ENCODE measurements around the gene STIM1. TPM values are rescaled to one million over a fixed set of nuclear protein-coding genes. Genes with fewer than 3 reads are reported as not detected.

Gene STIM1
- total RNA-seq, 1 experiment from 2014 or later = 9.0 TPM

- H3K27ac ChIP-seq (ENCODE audit: low read length) = no peak overlapping the region
- no peak overlapping the region for H3K4me2 ChIP-seq (ENCODE audit: low read depth, low read length, poor library complexity, severe bottlenecking)
- no peaks in the 10 kb centered on the region for H4K20me1 ChIP-seq (ENCODE audit: insufficient read depth, low read depth, low read length)
- no peaks in the 10 kb centered on the region for H3K79me2 ChIP-seq (ENCODE audit: low read length)
- H3K9me2 ChIP-seq (replicated peaks; ENCODE audit: insufficient read depth, low read length) = no peaks in the 10 kb centered on the region
- DNase-seq = no peak
- no peak overlapping the region for H3K4me3 ChIP-seq (ENCODE audit: low read length)
- peaks cover 31% of the 10 kb centered on the region for H3K4me1 ChIP-seq (ENCODE audit: low read length)
- H3K27me3 ChIP-seq (ENCODE audit: low read length) = no peaks in the 10 kb centered on the region
- H3K9ac ChIP-seq (ENCODE audit: low read length) = no peak overlapping the region
- no peaks in the 10 kb centered on the region for H3K9me3 ChIP-seq (ENCODE audit: low read length)
- no peaks in the 10 kb centered on the region for H3K36me3 ChIP-seq (ENCODE audit: insufficient read depth, low read length)
- H2AFZ ChIP-seq (ENCODE audit: low read length) = no peak overlapping the region
Observed at GRCh38 chr11:4054643-4055042, 199.2 kb downstream of the STIM1 start.

DNA sequence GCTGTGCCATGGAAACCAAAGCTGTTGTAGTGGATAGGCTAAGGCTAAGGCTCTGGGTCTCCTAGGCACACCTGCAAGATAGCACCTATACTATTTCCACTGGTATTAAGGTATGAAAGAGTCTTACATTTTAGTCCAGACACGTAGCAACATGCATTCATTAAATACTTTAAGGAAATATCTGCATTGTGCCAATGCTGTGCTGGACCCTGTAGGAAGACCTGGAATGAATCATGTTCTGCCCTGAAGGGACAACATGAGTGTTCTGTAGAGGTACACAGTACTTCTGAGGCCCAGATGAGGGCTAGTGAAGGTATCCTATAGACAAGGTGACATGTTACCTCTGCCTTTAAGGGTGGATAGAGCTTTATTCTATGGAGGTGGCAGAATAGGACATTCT lies 204.0 kb downstream of the STIM1 start:
- Histone ChIP-seq H3K27me3 (ENCODE audit: low read length) (no peaks in the 10 kb centered on the region), H3K27ac (ENCODE audit: low read length) (no peak overlapping the region), H4K20me1 (ENCODE audit: insufficient read depth, low read depth, low read length) (no peaks in the 10 kb centered on the region), H3K4me2 (ENCODE audit: low read depth, low read length, poor library complexity, severe bottlenecking) (no peak overlapping the region), H3K36me3 (ENCODE audit: insufficient read depth, low read length) (no peaks in the 10 kb centered on the region), H2AFZ (ENCODE audit: low read length) (no peak overlapping the region), H3K4me3 (ENCODE audit: low read length) (no peak overlapping the region), H3K9me2 (replicated peaks; ENCODE audit: insufficient read depth, low read length) (no peaks in the 10 kb centered on the region), H3K4me1 (ENCODE audit: low read length) (peaks cover 26% of the 10 kb centered on the region), H3K79me2 (ENCODE audit: low read length) (no peaks in the 10 kb centered on the region), H3K9ac (ENCODE audit: low read length) (no peak overlapping the region), H3K9me3 (ENCODE audit: low read length) (no peaks in the 10 kb centered on the region)
- no peak for DNase-seq

DNA sequence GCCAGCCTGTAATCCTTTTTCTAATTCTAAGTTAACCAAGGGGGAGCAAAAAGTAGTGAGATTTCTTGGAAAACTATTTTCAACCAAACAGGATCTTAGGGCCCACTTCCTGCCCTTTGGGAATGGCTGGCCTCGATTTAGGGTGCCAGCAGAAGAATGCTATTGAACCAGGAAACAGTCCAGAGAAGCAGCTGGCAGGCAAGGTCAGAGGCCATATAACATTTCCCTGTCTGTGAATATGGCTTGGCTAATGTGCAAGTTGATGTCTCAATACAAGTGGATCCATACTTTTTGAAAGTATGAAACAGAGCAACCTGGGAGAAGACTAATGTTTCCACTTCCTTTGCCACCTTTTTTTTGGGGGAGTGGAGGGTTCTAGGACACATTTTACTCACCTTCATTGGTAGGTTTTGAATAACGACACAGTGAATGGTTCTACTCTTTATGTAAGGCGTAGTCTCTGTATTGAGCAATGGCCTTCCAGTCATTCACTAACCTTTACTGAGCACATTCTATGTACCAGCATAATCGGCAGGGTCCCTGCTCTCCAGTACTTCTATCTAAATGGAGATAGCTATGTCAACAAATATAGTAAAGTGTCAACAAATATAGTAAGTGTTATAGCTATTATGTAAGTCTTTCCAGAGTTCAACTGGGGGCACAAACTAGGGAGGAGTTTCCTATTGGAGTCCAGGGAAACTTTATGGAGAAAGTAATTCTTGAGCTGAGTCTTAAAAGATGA lies 204.9 kb downstream of the STIM1 start:
- H3K36me3 ChIP-seq (ENCODE audit: insufficient read depth, low read length) = no peaks in the 10 kb centered on the region
- H3K4me1 ChIP-seq (ENCODE audit: low read length) = peaks cover 26% of the 10 kb centered on the region
- H3K79me2 ChIP-seq (ENCODE audit: low read length) = no peaks in the 10 kb centered on the region

GRCh38 chr11:4061700-4062099 lies 206.2 kb downstream of the STIM1 start:
- Histone ChIP-seq H3K4me3 (ENCODE audit: low read length) (no peak overlapping the region), H4K20me1 (ENCODE audit: insufficient read depth, low read depth, low read length) (no peaks in the 10 kb centered on the region), H3K27ac (ENCODE audit: low read length) (no peak overlapping the region), H3K9me3 (ENCODE audit: low read length) (no peaks in the 10 kb centered on the region), H3K4me2 (ENCODE audit: low read depth, low read length, poor library complexity, severe bottlenecking) (no peak overlapping the region), H3K79me2 (ENCODE audit: low read length) (no peaks in the 10 kb centered on the region), H3K36me3 (ENCODE audit: insufficient read depth, low read length) (no peaks in the 10 kb centered on the region), H3K4me1 (ENCODE audit: low read length) (peaks cover 26% of the 10 kb centered on the region), H3K9ac (ENCODE audit: low read length) (no peak overlapping the region), H3K9me2 (replicated peaks; ENCODE audit: insufficient read depth, low read length) (no peaks in the 10 kb centered on the region), H3K27me3 (ENCODE audit: low read length) (no peaks in the 10 kb centered on the region), H2AFZ (ENCODE audit: low read length) (no peak overlapping the region)
- DNase-seq = no peak

More for the DNA sequence above, 204.9 kb downstream of the STIM1 start:
- no peaks in the 10 kb centered on the region for H3K9me3 ChIP-seq (ENCODE audit: low read length)
- no peaks in the 10 kb centered on the region for H4K20me1 ChIP-seq (ENCODE audit: insufficient read depth, low read depth, low read length)
- no peak overlapping the region for H3K27ac ChIP-seq (ENCODE audit: low read length)
- H3K9ac ChIP-seq (ENCODE audit: low read length) = no peak overlapping the region
- no peak overlapping the region for H3K4me3 ChIP-seq (ENCODE audit: low read length)
- no peak overlapping the region for H2AFZ ChIP-seq (ENCODE audit: low read length)
- H3K27me3 ChIP-seq (ENCODE audit: low read length) = no peaks in the 10 kb centered on the region
- no peak for DNase-seq
- H3K9me2 ChIP-seq (replicated peaks; ENCODE audit: insufficient read depth, low read length) = no peaks in the 10 kb centered on the region
- H3K4me2 ChIP-seq (ENCODE audit: low read depth, low read length, poor library complexity, severe bottlenecking) = no peak overlapping the region

DNA sequence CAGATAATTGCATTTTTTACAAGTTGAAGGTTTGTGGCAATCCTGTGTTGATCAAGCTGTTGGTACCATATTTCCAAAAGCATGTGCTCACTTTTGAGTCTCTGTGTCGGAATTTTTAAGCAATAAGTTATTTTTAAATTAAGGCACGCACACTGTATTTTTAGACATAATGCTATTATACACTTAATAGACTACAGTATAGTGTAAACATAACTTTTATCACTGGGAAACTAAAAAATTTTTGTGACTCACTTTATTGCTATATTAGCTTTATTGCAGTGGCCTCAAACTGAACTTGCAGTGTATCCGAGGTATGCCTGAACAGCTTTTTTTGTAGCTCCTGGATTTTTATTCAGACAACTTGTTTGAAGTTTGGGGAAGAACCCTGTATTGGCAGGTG lies 207.9 kb downstream of the STIM1 start:
- Histone ChIP-seq H3K27me3 (ENCODE audit: low read length) (no peaks in the 10 kb centered on the region), H4K20me1 (ENCODE audit: insufficient read depth, low read depth, low read length) (no peaks in the 10 kb centered on the region), H3K4me2 (ENCODE audit: low read depth, low read length, poor library complexity, severe bottlenecking) (no peak overlapping the region), H3K4me1 (ENCODE audit: low read length) (peaks cover 10% of the 10 kb centered on the region), H3K36me3 (ENCODE audit: insufficient read depth, low read length) (no peaks in the 10 kb centered on the region), H3K9me2 (replicated peaks; ENCODE audit: insufficient read depth, low read length) (no peaks in the 10 kb centered on the region), H3K27ac (ENCODE audit: low read length) (no peak overlapping the region), H3K9ac (ENCODE audit: low read length) (no peak overlapping the region), H3K79me2 (ENCODE audit: low read length) (no peaks in the 10 kb centered on the region), H2AFZ (ENCODE audit: low read length) (no peak overlapping the region), H3K4me3 (ENCODE audit: low read length) (no peak overlapping the region), H3K9me3 (ENCODE audit: low read length) (no peaks in the 10 kb centered on the region)
- DNase-seq = no peak

GRCh38 chr11:4064278-4064955 lies 209.0 kb downstream of the STIM1 start:
- Histone ChIP-seq H3K79me2 (ENCODE audit: low read length) (no peaks in the 10 kb centered on the region), H3K9ac (ENCODE audit: low read length) (no peak overlapping the region), H3K9me2 (replicated peaks; ENCODE audit: insufficient read depth, low read length) (no peaks in the 10 kb centered on the region), H3K27me3 (ENCODE audit: low read length) (no peaks in the 10 kb centered on the region), H3K36me3 (ENCODE audit: insufficient read depth, low read length) (no peaks in the 10 kb centered on the region), H3K4me2 (ENCODE audit: low read depth, low read length, poor library complexity, severe bottlenecking) (no peak overlapping the region), H3K4me1 (ENCODE audit: low read length) (peaks cover 8% of the 10 kb centered on the region), H4K20me1 (ENCODE audit: insufficient read depth, low read depth, low read length) (no peaks in the 10 kb centered on the region), H2AFZ (ENCODE audit: low read length) (no peak overlapping the region), H3K9me3 (ENCODE audit: low read length) (no peaks in the 10 kb centered on the region), H3K27ac (ENCODE audit: low read length) (no peak overlapping the region), H3K4me3 (ENCODE audit: low read length) (no peak overlapping the region)
- DNase-seq = no peak

GRCh38 chr11:4065086-4065485 lies 209.6 kb downstream of the STIM1 start:
- Histone ChIP-seq H2AFZ (ENCODE audit: low read length) (no peak overlapping the region), H3K27me3 (ENCODE audit: low read length) (no peaks in the 10 kb centered on the region), H3K27ac (ENCODE audit: low read length) (no peak overlapping the region), H3K4me2 (ENCODE audit: low read depth, low read length, poor library complexity, severe bottlenecking) (no peak overlapping the region), H3K4me1 (ENCODE audit: low read length) (peaks cover 9% of the 10 kb centered on the region), H3K9me3 (ENCODE audit: low read length) (no peaks in the 10 kb centered on the region), H3K79me2 (ENCODE audit: low read length) (no peaks in the 10 kb centered on the region), H3K36me3 (ENCODE audit: insufficient read depth, low read length) (no peaks in the 10 kb centered on the region), H3K4me3 (ENCODE audit: low read length) (no peak overlapping the region), H3K9ac (ENCODE audit: low read length) (no peak overlapping the region), H4K20me1 (ENCODE audit: insufficient read depth, low read depth, low read length) (no peaks in the 10 kb centered on the region), H3K9me2 (replicated peaks; ENCODE audit: insufficient read depth, low read length) (no peaks in the 10 kb centered on the region)
- no peak for DNase-seq

DNA sequence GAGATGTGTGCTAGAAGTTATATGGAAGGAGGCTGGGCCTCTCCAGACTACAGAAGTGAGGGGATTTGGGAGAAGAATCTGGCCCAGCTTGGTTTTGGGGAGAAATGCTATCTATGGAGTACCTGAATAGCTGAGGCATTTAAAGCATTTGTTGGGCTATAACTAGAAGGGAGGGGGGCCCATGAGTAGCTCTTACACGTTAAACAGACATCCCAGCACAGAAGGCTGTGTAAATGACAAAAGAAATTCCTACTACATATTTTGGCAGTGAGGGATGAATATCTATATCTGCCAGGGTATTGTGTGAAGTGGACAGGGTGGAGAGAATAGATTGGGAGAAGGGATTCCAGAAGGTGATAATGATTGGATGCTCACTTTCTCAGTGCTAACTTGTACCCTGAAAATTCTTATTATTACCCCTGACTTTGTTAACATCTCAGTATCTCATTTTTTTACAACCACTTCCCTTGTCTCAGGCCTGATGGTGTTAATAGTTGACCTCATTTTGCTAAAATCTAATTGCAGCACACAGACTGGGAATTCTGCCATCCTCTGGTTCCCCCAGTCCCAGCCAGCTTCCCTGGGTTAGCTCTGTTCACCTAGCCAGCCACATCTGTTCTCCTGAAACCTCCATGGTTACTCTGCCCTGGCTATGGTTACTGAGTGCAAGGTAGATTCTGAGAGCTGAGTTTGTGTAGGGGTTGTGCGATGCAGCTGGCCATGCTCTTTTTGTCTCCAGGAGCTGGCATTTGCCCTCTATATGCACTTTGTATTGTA lies 210.3 kb downstream of the STIM1 start:
- Histone ChIP-seq H4K20me1 (ENCODE audit: insufficient read depth, low read depth, low read length) (no peaks in the 10 kb centered on the region), H3K36me3 (ENCODE audit: insufficient read depth, low read length) (no peaks in the 10 kb centered on the region), H3K27me3 (ENCODE audit: low read length) (no peaks in the 10 kb centered on the region), H3K9me2 (replicated peaks; ENCODE audit: insufficient read depth, low read length) (no peaks in the 10 kb centered on the region), H3K4me3 (ENCODE audit: low read length) (no peak overlapping the region), H2AFZ (ENCODE audit: low read length) (no peak overlapping the region), H3K27ac (ENCODE audit: low read length) (no peak overlapping the region), H3K4me2 (ENCODE audit: low read depth, low read length, poor library complexity, severe bottlenecking) (no peak overlapping the region), H3K4me1 (ENCODE audit: low read length) (peaks cover 9% of the 10 kb centered on the region), H3K9ac (ENCODE audit: low read length) (no peak overlapping the region), H3K9me3 (ENCODE audit: low read length) (no peaks in the 10 kb centered on the region), H3K79me2 (ENCODE audit: low read length) (no peaks in the 10 kb centered on the region)
- DNase-seq = no peak
